ENCODE data around the gene DMBT1.
A peak's percentile ranks its signal among the peaks of the same experiment; 100 is the strongest.
"Not testable (repeated sequence)": the region's sequence is repeated elsewhere in the genome, so short reads cannot be mapped to it uniquely, and the experiment has no call there.

DMBT1 gene

GRCh38 chr10:122549636-122550035 is 10.9 kb upstream of the DMBT1 start:
- no peak for DNase-seq

- DNase-seq = no peak
Measured at GRCh38 chr10:122550427-122550826, 10.1 kb upstream of the DMBT1 start.

- no peak for DNase-seq
Measured at GRCh38 chr10:122550983-122551382, 9.6 kb upstream of the DMBT1 start.

- DNase-seq = no peak
Measured at GRCh38 chr10:122551450-122551849, 9.1 kb upstream of the DMBT1 start.

GRCh38 chr10:122553341-122553740 is 7.2 kb upstream of the DMBT1 start:
- no peak for DNase-seq

- no peak for DNase-seq
Measured at GRCh38 chr10:122554131-122555036, 6.2 kb upstream of the DMBT1 start.

GRCh38 chr10:122555442-122555841 is 5.1 kb upstream of the DMBT1 start:
- no peak for DNase-seq

GRCh38 chr10:122557516-122557915 is 3.0 kb upstream of the DMBT1 start:
- no peak for DNase-seq

- no peak for DNase-seq
Measured at GRCh38 chr10:122558452-122558851, 2.1 kb upstream of the DMBT1 start.

GRCh38 chr10:122559228-122559627 is 1.3 kb upstream of the DMBT1 start:
- no peak for DNase-seq

GRCh38 chr10:122561212-122561611 is 658 bp downstream of the DMBT1 start:
- no peak for DNase-seq

GRCh38 chr10:122561792-122562191 is 1.2 kb downstream of the DMBT1 start:
- no peak for DNase-seq

GRCh38 chr10:122564980-122565379 is 4.4 kb downstream of the DMBT1 start:
- DNase-seq = no peak

- DNase-seq = peak; percentile 59 to 92
Measured at GRCh38 chr10:122565766-122566206, 5.2 kb downstream of the DMBT1 start.

- DNase-seq = no peak
Measured at GRCh38 chr10:122566632-122567031, 6.1 kb downstream of the DMBT1 start.

- peak; percentile 13 to 40 for DNase-seq
Measured at GRCh38 chr10:122567056-122567660, 6.6 kb downstream of the DMBT1 start.

GRCh38 chr10:122568551-122568950 is 8.0 kb downstream of the DMBT1 start:
- no peak for DNase-seq

- DNase-seq = no peak
Measured at GRCh38 chr10:122570920-122571319, 10.4 kb downstream of the DMBT1 start.

GRCh38 chr10:122571892-122572291 is 11.3 kb downstream of the DMBT1 start:
- no peak for DNase-seq

GRCh38 chr10:122575776-122576175 is 15.2 kb downstream of the DMBT1 start:
- DNase-seq = no peak

- no peak for DNase-seq
Measured at GRCh38 chr10:122576291-122576690, 15.7 kb downstream of the DMBT1 start.

- DNase-seq = no peak
Measured at GRCh38 chr10:122577311-122577885, 16.8 kb downstream of the DMBT1 start.

GRCh38 chr10:122586070-122586469 is 25.5 kb downstream of the DMBT1 start:
- DNase-seq = not testable (repeated sequence)

All from inflammatory macrophage treated with lipopolysaccharide for 1 hour (primary cell).